HEK293T (cell line): ENCODE measurements around the gene TGM4.
A peak's percentile ranks its signal among the peaks of the same experiment; 100 is the strongest.

Source experiments
- CTCF ChIA-PET: fragments of 350-600 bp; formaldehyde crosslinking; extraction: SDS; loops from one replicate; lab custom pipeline; 2021; ENCODE audit warnings: antibody characterized with exemption, inconsistent platforms; lab: Yijun Ruan, JAX
- POLR2A ChIA-PET: fragments of 350-600 bp; formaldehyde crosslinking; extraction: SDS; loops from one replicate; lab custom pipeline; 2020; ENCODE audit warnings: antibody characterized with exemption, inconsistent platforms; lab: Yijun Ruan, JAX
- DNase-seq: peaks from one replicate; pipeline ENCODE4 v3.0.0; 2012; ENCODE audit warnings: mixed read lengths; ENCODE audit errors: extremely low spot score
- ARNT ChIP-seq: fragments of 450-650 bp; IDR thresholded peaks from 2 replicates; pipeline ENCODE4 v1.6.1; 2017; ENCODE audit warnings: mild to moderate bottlenecking
- BHLHE40 ChIP-seq: fragments of 450-650 bp; IDR thresholded peaks from 2 replicates; pipeline ENCODE4 v1.6.1; 2016; ENCODE audit warnings: mild to moderate bottlenecking, moderate library complexity, borderline replicate concordance
- CTBP1 ChIP-seq: fragments of 450-650 bp; IDR thresholded peaks from 2 replicates; pipeline ENCODE4 v1.6.1; 2016; ENCODE audit warnings: borderline replicate concordance
- FOXA1 ChIP-seq: fragments of 450-650 bp; IDR thresholded peaks from 2 replicates; pipeline ENCODE4 v1.6.1; 2016; ENCODE audit warnings: mild to moderate bottlenecking
- FOXK2 ChIP-seq: fragments of 450-650 bp; IDR thresholded peaks from 2 replicates; pipeline ENCODE4 v1.6.1; 2016; ENCODE audit warnings: mild to moderate bottlenecking
- FOXM1 ChIP-seq: fragments of 450-650 bp; IDR thresholded peaks from 2 replicates; pipeline ENCODE4 v1.6.1; 2017; ENCODE audit warnings: mild to moderate bottlenecking, borderline replicate concordance
- HDGF ChIP-seq: fragments of 450-650 bp; IDR thresholded peaks from 2 replicates; pipeline ENCODE4 v1.6.1; 2017; ENCODE audit warnings: antibody characterized with exemption, borderline replicate concordance
- L3MBTL2 ChIP-seq: fragments of 450-650 bp; conservative IDR thresholded peaks from 2 replicates; pipeline ENCODE4 v1.6.1; 2016; ENCODE audit warnings: mild to moderate bottlenecking
- LEF1 ChIP-seq: fragments of 450-650 bp; IDR thresholded peaks from 2 replicates; pipeline ENCODE4 v1.6.1; 2017; ENCODE audit warnings: mild to moderate bottlenecking, borderline replicate concordance
- NFRKB ChIP-seq: fragments of 450-650 bp; IDR thresholded peaks from 2 replicates; pipeline ENCODE4 v1.6.1; 2016; ENCODE audit warnings: mild to moderate bottlenecking, moderate library complexity
- SP1 ChIP-seq: fragments of 450-650 bp; IDR thresholded peaks from 2 replicates; pipeline ENCODE4 v1.6.1; 2017
- SUZ12 ChIP-seq: fragments of 450-650 bp; IDR thresholded peaks from 2 replicates; pipeline ENCODE4 v1.6.1; 2016; ENCODE audit warnings: mild to moderate bottlenecking
- TARDBP ChIP-seq: fragments of 450-650 bp; IDR thresholded peaks from 2 replicates; pipeline ENCODE4 v1.6.1; 2016
- ZNF384 ChIP-seq: fragments of 450-650 bp; IDR thresholded peaks from 2 replicates; pipeline ENCODE4 v1.6.1; 2016
- TF ChIP-seq, protein P1 (sequence below): fragments of 450-650 bp; IDR thresholded peaks from 2 replicates; pipeline ENCODE4 v1.6.1; 2016

The TGM4 gene

DNA sequence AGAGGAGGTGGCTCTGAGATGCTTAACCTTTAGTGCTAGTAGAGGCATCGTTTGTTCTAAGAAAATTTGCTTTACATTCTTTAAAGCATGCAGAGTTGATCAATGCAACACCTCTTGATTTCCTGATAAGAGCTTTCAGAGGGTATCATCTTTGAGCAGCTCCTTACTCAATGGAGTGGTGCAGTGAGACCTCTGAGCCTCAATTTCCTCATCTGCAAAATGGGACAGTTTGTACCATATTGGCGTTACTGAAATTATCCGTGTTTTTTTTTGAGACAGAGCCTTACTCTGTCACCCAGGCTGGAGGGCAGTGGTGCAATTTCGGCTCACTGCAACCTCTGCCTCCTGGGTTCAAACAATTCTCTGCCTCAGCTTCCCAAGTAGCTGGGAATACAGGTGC is 14.3 kb upstream of the TGM4 start:
- POLR2A ChIA-PET, result no interaction called here
- no peak for DNase-seq
- CTCF ChIA-PET, result no interaction called here
- TF ChIP-seq LEF1, result no peak
- no peak for TF ChIP-seq BHLHE40

DNA sequence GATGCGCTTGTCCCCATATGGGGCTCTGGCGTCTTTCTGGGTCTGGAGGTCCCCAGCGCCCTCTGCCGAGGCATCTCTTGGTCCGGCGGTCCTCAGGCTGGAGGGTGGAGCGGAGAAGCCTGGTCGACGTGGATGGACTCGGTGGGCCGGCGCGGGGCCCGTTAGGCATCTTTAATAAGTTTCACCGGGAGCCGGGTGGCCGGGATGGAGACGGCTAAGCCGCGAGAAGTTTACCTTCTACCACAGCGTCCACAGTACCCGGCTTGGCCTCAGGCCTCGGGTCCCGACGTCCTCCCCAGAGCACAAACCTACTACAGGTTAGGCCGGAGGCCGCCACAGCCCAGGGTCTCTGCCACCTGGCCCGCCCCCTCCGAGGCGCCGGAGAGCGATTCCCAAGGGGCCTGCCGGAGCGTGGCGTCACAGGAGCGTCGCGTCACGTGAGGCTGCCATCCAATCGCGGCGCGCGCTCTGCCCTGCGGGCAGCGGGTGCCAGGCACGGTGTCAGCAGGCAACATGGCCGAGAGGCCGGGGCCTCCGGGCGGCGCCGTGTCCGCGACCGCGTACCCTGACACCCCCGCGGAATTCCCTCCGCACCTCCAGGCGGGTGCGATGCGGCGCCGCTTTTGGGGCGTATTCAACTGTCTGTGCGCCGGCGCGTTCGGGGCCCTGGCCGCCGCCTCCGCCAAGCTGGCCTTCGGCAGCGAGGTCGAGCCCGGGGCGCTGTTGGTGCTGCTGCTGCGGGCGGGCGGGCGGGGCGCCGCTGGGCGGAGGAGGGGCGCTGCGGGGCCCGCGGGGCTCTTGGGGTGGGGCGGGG is 12.8 kb upstream of the TGM4 start, which contains the start of gene TMEM42:
TMEM42 (plus strand) TSS at position 501 of the 814 bp plus-strand sequence; CDS start at position 514, 13 bp downstream.
- TF ChIP-seq L3MBTL2 (peak; percentile 75; the same call in 1 of the 2 replicates), SP1 (no peak)
- TF ChIP-seq, protein P1, sequence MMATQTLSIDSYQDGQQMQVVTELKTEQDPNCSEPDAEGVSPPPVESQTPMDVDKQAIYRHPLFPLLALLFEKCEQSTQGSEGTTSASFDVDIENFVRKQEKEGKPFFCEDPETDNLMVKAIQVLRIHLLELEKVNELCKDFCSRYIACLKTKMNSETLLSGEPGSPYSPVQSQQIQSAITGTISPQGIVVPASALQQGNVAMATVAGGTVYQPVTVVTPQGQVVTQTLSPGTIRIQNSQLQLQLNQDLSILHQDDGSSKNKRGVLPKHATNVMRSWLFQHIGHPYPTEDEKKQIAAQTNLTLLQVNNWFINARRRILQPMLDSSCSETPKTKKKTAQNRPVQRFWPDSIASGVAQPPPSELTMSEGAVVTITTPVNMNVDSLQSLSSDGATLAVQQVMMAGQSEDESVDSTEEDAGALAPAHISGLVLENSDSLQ, result no peak
- DNase-seq, result peak; percentile 92
- ChIA-PET POLR2A (no interaction called here), CTCF (interaction anchor here (0.6 kb wide), 1 partner anchor 29 kb away, joined by 8 read pairs; no protein-coding TSS in a partner anchor)

DNA sequence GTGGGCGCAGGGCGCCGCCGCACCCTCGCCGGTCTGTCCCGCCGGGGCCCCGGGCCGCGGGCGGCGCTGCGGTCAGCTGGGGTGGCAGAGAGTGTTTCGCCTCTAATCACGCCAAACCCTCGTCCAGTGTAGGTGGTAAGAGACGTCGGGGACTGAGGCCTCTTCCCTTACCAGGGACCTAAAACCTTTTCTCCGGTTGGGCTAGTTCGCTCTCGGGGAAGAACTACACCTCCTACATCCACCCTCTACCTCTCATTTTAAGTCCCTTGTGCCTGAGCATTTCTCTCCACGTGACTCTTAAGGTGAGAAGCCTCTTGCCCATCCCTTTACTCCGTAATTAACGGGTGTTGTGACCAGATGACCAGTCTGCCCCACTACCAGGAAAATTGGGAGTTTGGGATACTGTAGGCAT is 12.2 kb upstream of the TGM4 start:
- CTCF ChIA-PET, result interaction anchor here (0.6 to 0.7 kb wide), 2 partner anchors 29 to 408 kb away, joined by 8 to 10 read pairs; no protein-coding TSS in a partner anchor
- POLR2A ChIA-PET, result no interaction called here
- no peak for DNase-seq
- TF ChIP-seq TARDBP (no peak), L3MBTL2 (peak; percentile 65), BHLHE40 (no peak), FOXA1 (no peak), LEF1 (no peak), SUZ12 (no peak), SP1 (no peak)
- TF ChIP-seq, protein P1, result no peak

DNA sequence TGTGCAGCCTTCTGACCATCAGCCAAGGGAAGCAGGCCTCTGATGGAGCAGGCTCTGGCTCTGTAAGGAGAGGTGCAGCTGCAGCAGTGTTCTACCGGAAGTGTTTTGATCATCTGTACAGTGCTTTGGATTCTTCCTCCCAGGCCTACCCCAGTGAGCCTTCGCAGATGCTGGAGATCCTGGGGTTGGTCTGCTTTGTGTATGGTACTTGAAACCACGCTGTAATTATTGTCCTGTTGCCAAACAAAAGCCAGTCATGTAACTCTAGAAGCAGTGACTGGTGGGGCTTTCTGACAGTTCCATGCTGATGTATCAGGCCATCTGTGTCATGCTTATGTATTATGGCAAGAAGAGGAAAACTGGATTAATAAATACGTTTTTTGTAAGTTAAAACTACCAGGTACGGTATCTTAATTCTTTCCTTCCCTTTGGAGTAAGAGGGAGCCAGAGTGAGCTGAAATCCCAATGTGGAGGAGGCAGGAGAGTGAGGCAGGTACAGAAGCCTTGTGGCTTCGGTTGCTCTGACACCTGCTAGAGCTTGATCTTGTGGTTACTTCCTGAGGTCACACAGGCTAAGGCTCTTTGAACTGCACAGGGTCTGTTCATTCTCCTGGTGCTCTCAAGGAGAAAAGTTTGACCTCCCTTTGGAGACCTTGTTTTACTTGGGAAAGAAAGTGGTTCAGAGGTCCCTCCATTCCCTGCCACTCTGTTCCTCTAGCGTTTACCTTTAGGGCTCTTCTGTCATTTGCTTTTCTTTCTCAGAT is 9.0 kb upstream of the TGM4 start:
- POLR2A ChIA-PET, result no interaction called here
- DNase-seq, result no peak

DNA sequence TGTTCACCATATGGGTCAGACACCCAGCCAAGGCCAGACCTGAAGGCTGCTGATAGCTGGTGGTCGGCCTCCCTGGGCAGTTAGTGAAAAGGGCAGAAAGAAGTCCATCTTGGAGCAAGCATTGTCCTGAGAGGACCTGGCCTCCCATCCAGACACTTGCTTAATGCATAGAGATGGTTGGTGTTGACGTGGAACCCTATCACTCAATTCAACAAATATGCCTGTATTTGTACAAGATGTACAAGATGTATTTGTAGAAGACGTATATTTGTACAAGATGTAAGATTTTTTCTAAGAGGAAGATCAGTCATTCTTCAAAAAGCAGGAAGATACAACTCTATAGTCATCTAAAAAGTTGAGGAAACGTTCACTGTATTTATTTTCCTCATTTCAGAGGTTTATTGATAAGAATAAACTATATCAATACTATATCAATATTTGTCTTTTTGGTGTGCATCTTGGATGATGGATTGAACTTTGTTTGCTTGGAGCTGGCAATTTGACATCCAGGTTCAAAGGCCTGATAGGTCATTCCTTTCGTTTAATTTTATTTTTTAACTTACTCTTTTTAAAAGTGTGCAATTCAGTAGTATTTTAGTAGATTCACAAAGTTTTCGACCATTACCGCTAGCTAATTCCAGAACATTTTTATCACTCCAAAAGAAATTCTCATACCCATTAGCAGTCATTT is 6.8 kb upstream of the TGM4 start:
- no peak for TF ChIP-seq L3MBTL2
- TF ChIP-seq, protein P1, result no peak
- no peak for TF ChIP-seq TARDBP
- TF ChIP-seq LEF1, result no peak
- TF ChIP-seq SP1, result no peak
- TF ChIP-seq SUZ12, result no peak
- TF ChIP-seq HDGF, result no peak
- TF ChIP-seq NFRKB, result no peak
- no peak for TF ChIP-seq FOXA1
- no peak for TF ChIP-seq FOXK2
- TF ChIP-seq FOXM1, result no peak
- no peak for TF ChIP-seq ZNF384
- TF ChIP-seq CTBP1, result no peak
- CTCF ChIA-PET, result no interaction called here

More for the DNA sequence above, 9.0 kb upstream of the TGM4 start:
- TF ChIP-seq LEF1 (no peak), ZNF384 (no peak), HDGF (no peak), CTBP1 (no peak), TARDBP (no peak), FOXM1 (no peak), L3MBTL2 (no peak), SUZ12 (no peak), ARNT (no peak), FOXA1 (no peak)
- TF ChIP-seq, protein P1, result no peak
- CTCF ChIA-PET, result no interaction called here

More for the DNA sequence above, 6.8 kb upstream of the TGM4 start:
- DNase-seq, result no peak
- POLR2A ChIA-PET, result no interaction called here
